Measurements from ENCODE around the gene STRN4. TPM values are rescaled to one million over a fixed set of nuclear protein-coding genes. Genes with fewer than 3 reads are reported as not detected.
A peak's percentile ranks its signal among the peaks of the same experiment; 100 is the strongest.

Gene STRN4
- total and polyA plus RNA-seq, 2 donors (not counting 1 experiment from before 2014, with no cell fraction given): 111 to 112 TPM

DNA sequence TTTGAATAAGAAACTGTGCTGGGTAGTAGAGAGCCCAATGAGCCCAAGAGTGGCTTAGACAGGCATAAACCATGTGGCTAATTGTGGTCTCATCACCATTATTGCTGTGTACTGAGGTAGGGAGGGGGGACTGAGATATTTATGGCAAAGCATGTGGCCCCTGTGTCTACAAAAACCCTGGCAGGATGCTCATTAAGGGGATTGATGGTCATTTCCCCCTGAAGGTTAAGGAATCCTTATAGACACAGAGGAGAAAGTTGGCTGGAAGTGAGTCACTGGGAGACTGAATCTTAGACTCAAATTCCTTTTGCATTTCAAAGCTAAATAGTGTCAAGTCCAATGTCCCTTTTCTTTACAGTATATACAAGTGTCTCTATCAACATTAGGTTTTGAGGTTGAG, 75.4 kb downstream of the STRN4 start:
- Mint-ChIP-seq H3K27me3 (no peaks in the 10 kb centered on the region), H3K9me3 (ENCODE audit: insufficient read depth) (peaks cover 2% of the 10 kb centered on the region), H3K4me1 (no peaks in the 10 kb centered on the region), H3K4me3 (no peak overlapping the region), H3K27ac (peak overlapping the region; percentile 20)
- no peaks in the 10 kb centered on the region for H3K9me3 ChIP-seq (ENCODE audit: control extremely low read depth in 1 of 3, control insufficient read depth in 2 of 3, insufficient read depth in 1 of 3, low read length in 2 of 3)
- POLR2A ChIA-PET: interaction anchor here (0.7 kb wide), 1 partner anchor 66 kb away, joined by 3 read pairs; no protein-coding TSS in a partner anchor
- H3K27ac ChIP-seq (ENCODE audit: low read length in 2 of 2): no peak overlapping the region
- H3K27me3 ChIP-seq (replicated peaks in 1 of 4; ENCODE audit: control extremely low read depth in 1 of 4, control insufficient read depth in 3 of 4, insufficient read depth in 4 of 4, low read length in 3 of 4): no peaks in the 10 kb centered on the region
- H2AFZ ChIP-seq (ENCODE audit: insufficient read depth, low read depth, low read length, poor library complexity, severe bottlenecking): no peak overlapping the region
- peaks cover 0 to 27% of the 10 kb centered on the region in 2 experiments for H3K36me3 ChIP-seq (replicated peaks in 1 of 2; ENCODE audit: control extremely low read depth in 1 of 2, control insufficient read depth in 1 of 2, extremely low read depth in 1 of 2, insufficient read depth in 2 of 2, low read length in 1 of 2)
- DNase-seq (no peak), ATAC-seq (ENCODE audit: low read depth) (no peak)
- no peaks in the 10 kb centered on the region for H3K79me2 ChIP-seq (ENCODE audit: control insufficient read depth, insufficient read depth, low read length)
- H3K4me1 ChIP-seq (ENCODE audit: control insufficient read depth in 2 of 2, insufficient read depth in 2 of 2, low read length in 2 of 2): no peaks in the 10 kb centered on the region
- H3K9ac ChIP-seq (ENCODE audit: low read length): no peak overlapping the region
- CTCF ChIA-PET: no interaction called here
- H3K4me2 ChIP-seq (replicated peaks; ENCODE audit: low read depth, low read length, poor library complexity, severe bottlenecking): no peak overlapping the region
- no peak overlapping the region for H3K4me3 ChIP-seq (ENCODE audit: control extremely low read depth in 1 of 5, extremely low read depth in 1 of 5, insufficient read depth in 1 of 5, low read depth in 2 of 5, low read length in 4 of 5)
- H4K20me1 ChIP-seq (ENCODE audit: control insufficient read depth, insufficient read depth, low read length, poor library complexity, severe bottlenecking): peaks cover 27% of the 10 kb centered on the region
- no peak for TF ChIP-seq EZH2 (IDR thresholded peaks at IDR 0.05; ENCODE audit: borderline replicate concordance, insufficient read depth, low read depth, low read length, poor library complexity, severe bottlenecking)
- TF ChIP-seq, protein P1, sequence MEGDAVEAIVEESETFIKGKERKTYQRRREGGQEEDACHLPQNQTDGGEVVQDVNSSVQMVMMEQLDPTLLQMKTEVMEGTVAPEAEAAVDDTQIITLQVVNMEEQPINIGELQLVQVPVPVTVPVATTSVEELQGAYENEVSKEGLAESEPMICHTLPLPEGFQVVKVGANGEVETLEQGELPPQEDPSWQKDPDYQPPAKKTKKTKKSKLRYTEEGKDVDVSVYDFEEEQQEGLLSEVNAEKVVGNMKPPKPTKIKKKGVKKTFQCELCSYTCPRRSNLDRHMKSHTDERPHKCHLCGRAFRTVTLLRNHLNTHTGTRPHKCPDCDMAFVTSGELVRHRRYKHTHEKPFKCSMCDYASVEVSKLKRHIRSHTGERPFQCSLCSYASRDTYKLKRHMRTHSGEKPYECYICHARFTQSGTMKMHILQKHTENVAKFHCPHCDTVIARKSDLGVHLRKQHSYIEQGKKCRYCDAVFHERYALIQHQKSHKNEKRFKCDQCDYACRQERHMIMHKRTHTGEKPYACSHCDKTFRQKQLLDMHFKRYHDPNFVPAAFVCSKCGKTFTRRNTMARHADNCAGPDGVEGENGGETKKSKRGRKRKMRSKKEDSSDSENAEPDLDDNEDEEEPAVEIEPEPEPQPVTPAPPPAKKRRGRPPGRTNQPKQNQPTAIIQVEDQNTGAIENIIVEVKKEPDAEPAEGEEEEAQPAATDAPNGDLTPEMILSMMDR (IDR thresholded peaks at IDR 0.05): no peak
- intact Hi-C loops (cut with micrococcal nuclease): no loop called here

Small RNA genes lying within 50 kb of the gene (small RNA-seq; reads per million reads assigned to genes)
- not detected for gene MIR320E (ENCODE audit: insufficient read length, low read depth, low replicate concordance)
- gene RF00019 (ENCODE audit: insufficient read length, low read depth, low replicate concordance): not detected
- not detected for gene RN7SL364P (ENCODE audit: insufficient read length, low read depth, low replicate concordance)

Other genes with a start within 250 kb of the STRN4 start
- 99.3 and 105 TPM in 2 replicates for gene CALM3, start 145.1 kb downstream of the STRN4 start, total RNA-seq
- gene CALM3, start 145.1 kb downstream of the STRN4 start, polyA plus RNA-seq: 99.0 and 151 TPM in 2 replicates
- 1.9 and 2.5 TPM in 2 replicates for gene PTGIR, start 121.4 kb downstream of the STRN4 start, total RNA-seq
- gene PTGIR, start 121.4 kb downstream of the STRN4 start, polyA plus RNA-seq: 2.1 and 5.3 TPM in 2 replicates
- gene GNG8, start 110.2 kb downstream of the STRN4 start, total RNA-seq: 6.7 and 12.0 TPM in 2 replicates
- gene GNG8, start 110.2 kb downstream of the STRN4 start, polyA plus RNA-seq: not detected in 2 replicates
- gene DACT3, start 85.3 kb downstream of the STRN4 start, total RNA-seq: 0.15 and 0.34 TPM in 2 replicates
- 0.03 and 0.39 TPM in 2 replicates for gene DACT3, start 85.3 kb downstream of the STRN4 start, polyA plus RNA-seq
- gene PRKD2, start 29.3 kb downstream of the STRN4 start, total RNA-seq: 185 and 192 TPM in 2 replicates
- 208 and 271 TPM in 2 replicates for gene PRKD2, start 29.3 kb downstream of the STRN4 start, polyA plus RNA-seq
- 35.7 and 38.8 TPM in 2 replicates for gene FKRP, start 393 bp downstream of the STRN4 start, total RNA-seq
- 30.2 and 46.3 TPM in 2 replicates for gene FKRP, start 393 bp downstream of the STRN4 start, polyA plus RNA-seq
- gene SLC1A5, start 42.1 kb upstream of the STRN4 start, total RNA-seq: 35.2 and 37.3 TPM in 2 replicates
- gene SLC1A5, start 42.1 kb upstream of the STRN4 start, polyA plus RNA-seq: 13.2 and 19.0 TPM in 2 replicates
- gene AP2S1, start 104.4 kb upstream of the STRN4 start, total RNA-seq: 47.2 and 49.3 TPM in 2 replicates
- 22.3 and 51.3 TPM in 2 replicates for gene AP2S1, start 104.4 kb upstream of the STRN4 start, polyA plus RNA-seq
- gene ARHGAP35, start 114.5 kb upstream of the STRN4 start, total RNA-seq: 31.3 and 35.9 TPM in 2 replicates
- gene ARHGAP35, start 114.5 kb upstream of the STRN4 start, polyA plus RNA-seq: 7.6 and 9.6 TPM in 2 replicates